Ureter (tissue), 1 donor: ENCODE measurements around the gene CEP76. TPM values are rescaled to one million over a fixed set of nuclear protein-coding genes. Genes with fewer than 3 reads are reported as not detected.

Experiments
- DNase-seq: peaks from one replicate; pipeline ENCODE4 v3.0.0-alpha.2; 2020; ENCODE audit warnings: low spot score
- total RNA-seq: library from RNA; stranded (reverse); gene quantifications from one replicate; pipeline ENCODE4 v1.2.4, GENCODE V29; 2023
- donor health status: DM: yes; HTN: yes; CAD: no.

CEP76 gene
- total RNA-seq: 7.9 TPM

- peak; percentile 81 for DNase-seq
Observed at GRCh38 chr18:12702221-12703095, at the start of gene CEP76, which contains the start of gene PSMG2. TSS of gene CEP76 (minus strand) at chr18:12702723. CDS start at chr18:12702548, 175 bp downstream. TSS of gene PSMG2 (plus strand) at chr18:12703042. CDS start at chr18:12703108, 66 bp downstream.

GRCh38 chr18:12751891-12752290, 49.4 kb upstream of the CEP76 start:
- no peak for DNase-seq

GRCh38 chr18:12751503-12751884, 49.0 kb upstream of the CEP76 start:
- DNase-seq: no peak

- DNase-seq: no peak
Observed at GRCh38 chr18:12750715-12751502, 48.4 kb upstream of the CEP76 start.

GRCh38 chr18:12750076-12750714, 47.7 kb upstream of the CEP76 start:
- DNase-seq: no peak

- DNase-seq: no peak
Observed at GRCh38 chr18:12749121-12749520, 46.6 kb upstream of the CEP76 start.

- DNase-seq: no peak
Observed at GRCh38 chr18:12748671-12749070, 46.1 kb upstream of the CEP76 start.

GRCh38 chr18:12747530-12748315, 45.2 kb upstream of the CEP76 start:
- no peak for DNase-seq

GRCh38 chr18:12745095-12745795, 42.7 kb upstream of the CEP76 start:
- no peak for DNase-seq

GRCh38 chr18:12744103-12744502, 41.6 kb upstream of the CEP76 start:
- no peak for DNase-seq

- no peak for DNase-seq
Observed at GRCh38 chr18:12742453-12742852, 39.9 kb upstream of the CEP76 start.

- DNase-seq: peak; percentile 46
Observed at GRCh38 chr18:12741351-12741750, 38.8 kb upstream of the CEP76 start.

GRCh38 chr18:12737243-12737902, 34.9 kb upstream of the CEP76 start:
- no peak for DNase-seq

GRCh38 chr18:12726774-12727550, 24.4 kb upstream of the CEP76 start:
- peak; percentile 59 for DNase-seq

GRCh38 chr18:12726331-12726730, 23.8 kb upstream of the CEP76 start:
- no peak for DNase-seq

GRCh38 chr18:12722731-12723130, 20.2 kb upstream of the CEP76 start:
- no peak for DNase-seq

- no peak for DNase-seq
Observed at GRCh38 chr18:12721495-12722275, 19.2 kb upstream of the CEP76 start.

GRCh38 chr18:12711446-12711845, 8.9 kb upstream of the CEP76 start:
- no peak for DNase-seq

GRCh38 chr18:12703664-12704063, 1.1 kb upstream of the CEP76 start:
- no peak for DNase-seq
